ENCODE measurements around the gene CRY2.
A peak's percentile ranks its signal among the peaks of the same experiment; 100 is the strongest.
"Not testable (repeated sequence)": the region's sequence is repeated elsewhere in the genome, so short reads cannot be mapped to it uniquely, and the experiment has no call there.

Gene CRY2

DNA sequence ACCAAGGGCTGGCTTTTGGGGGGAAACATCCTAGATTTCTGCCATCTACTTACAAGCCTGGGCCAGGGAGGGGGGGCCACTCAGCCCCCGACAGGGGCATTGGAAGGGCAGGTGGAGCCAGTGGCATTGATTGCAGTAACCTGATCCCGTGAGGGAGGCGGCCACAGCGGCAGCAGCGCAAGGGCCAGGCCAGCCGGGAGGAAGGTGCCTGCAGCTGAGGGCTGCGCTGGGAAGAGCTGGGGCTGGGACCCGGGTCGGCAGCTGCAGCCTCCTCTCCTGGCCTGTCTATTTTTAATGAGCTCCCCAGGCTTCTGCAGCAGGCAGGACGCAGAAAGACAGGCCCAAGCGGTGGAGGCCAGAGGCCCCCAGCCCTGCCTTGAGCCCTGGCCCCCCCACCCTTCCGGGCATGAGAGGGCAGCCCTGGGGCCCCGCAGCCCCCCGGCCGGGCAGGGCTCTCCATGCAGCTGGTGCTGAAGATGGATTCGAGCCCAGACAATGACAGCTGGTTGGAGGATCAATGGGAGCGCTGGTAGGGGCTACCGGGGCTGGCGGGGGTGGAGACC is 49.2 kb downstream of the CRY2 start:
- H3K27me3 ChIP-seq: peaks cover 93% of the 10 kb centered on the region
- no peaks in the 10 kb centered on the region for H3K9me3 ChIP-seq
- peaks cover 0 to 8% of the 10 kb centered on the region in 2 experiments for H3K4me1 ChIP-seq (ENCODE audit: control insufficient read depth in 1 of 2, insufficient read depth in 1 of 2, low read depth in 1 of 2, low read length in 1 of 2)
- no peak overlapping the region for H3K4me3 ChIP-seq (ENCODE audit: low read depth in 1 of 2, low read length in 1 of 2)
- TF ChIP-seq, protein P1, sequence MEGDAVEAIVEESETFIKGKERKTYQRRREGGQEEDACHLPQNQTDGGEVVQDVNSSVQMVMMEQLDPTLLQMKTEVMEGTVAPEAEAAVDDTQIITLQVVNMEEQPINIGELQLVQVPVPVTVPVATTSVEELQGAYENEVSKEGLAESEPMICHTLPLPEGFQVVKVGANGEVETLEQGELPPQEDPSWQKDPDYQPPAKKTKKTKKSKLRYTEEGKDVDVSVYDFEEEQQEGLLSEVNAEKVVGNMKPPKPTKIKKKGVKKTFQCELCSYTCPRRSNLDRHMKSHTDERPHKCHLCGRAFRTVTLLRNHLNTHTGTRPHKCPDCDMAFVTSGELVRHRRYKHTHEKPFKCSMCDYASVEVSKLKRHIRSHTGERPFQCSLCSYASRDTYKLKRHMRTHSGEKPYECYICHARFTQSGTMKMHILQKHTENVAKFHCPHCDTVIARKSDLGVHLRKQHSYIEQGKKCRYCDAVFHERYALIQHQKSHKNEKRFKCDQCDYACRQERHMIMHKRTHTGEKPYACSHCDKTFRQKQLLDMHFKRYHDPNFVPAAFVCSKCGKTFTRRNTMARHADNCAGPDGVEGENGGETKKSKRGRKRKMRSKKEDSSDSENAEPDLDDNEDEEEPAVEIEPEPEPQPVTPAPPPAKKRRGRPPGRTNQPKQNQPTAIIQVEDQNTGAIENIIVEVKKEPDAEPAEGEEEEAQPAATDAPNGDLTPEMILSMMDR (IDR thresholded peaks at IDR 0.05): no peak
- no peaks in the 10 kb centered on the region for H3K36me3 ChIP-seq
- no peak overlapping the region for H3K27ac ChIP-seq

DNA sequence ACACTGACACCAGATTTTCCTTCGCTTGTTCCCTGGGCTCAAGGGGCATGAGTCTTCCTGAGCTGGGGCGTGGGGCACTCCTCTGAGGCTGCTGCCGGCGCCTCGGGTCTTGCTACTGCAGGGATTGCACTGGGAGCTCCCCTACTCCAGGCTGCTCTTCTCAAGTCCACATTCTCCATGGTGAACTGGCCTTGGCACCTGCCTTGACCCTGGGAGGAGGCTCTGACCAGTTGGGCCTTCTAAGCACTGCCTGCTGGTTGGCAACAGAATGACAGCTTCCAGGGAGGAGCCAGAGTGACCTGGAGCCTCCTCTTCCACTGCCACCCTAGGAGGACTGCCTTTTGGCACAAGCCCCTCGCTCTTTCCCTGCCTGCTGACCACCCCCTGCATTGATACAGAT is 50.3 kb downstream of the CRY2 start:
- H3K27ac ChIP-seq: no peak overlapping the region
- H3K4me3 ChIP-seq (ENCODE audit: low read depth in 1 of 2, low read length in 1 of 2): no peak overlapping the region
- peaks cover 0 to 8% of the 10 kb centered on the region in 2 experiments for H3K4me1 ChIP-seq (ENCODE audit: control insufficient read depth in 1 of 2, insufficient read depth in 1 of 2, low read depth in 1 of 2, low read length in 1 of 2)
- H3K36me3 ChIP-seq: no peaks in the 10 kb centered on the region
- TF ChIP-seq, protein P1 (IDR thresholded peaks at IDR 0.05): no peak
- H3K9me3 ChIP-seq: no peaks in the 10 kb centered on the region
- H3K27me3 ChIP-seq: peaks cover 99% of the 10 kb centered on the region

DNA sequence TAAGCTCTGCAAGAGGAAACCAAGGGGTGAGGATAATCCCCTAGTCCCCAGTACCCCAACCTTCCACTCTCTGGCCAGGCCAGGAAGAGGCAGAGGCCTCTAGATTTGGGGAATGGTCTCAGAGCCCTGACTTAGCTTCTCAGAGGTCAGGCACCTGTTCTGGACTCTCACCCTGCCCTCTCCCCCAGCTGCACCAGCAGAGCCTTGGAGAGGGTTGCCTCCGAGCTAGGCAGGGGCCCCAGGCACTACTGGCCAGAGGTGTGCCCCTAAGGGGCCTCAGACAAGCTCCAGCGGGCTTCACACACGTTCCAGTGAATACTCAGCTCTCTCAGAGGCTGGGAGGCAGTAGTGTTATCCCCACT is 51.8 kb downstream of the CRY2 start:
- H3K9me3 ChIP-seq: no peaks in the 10 kb centered on the region
- H3K27me3 ChIP-seq: peaks cover 87% of the 10 kb centered on the region
- TF ChIP-seq, protein P1 (IDR thresholded peaks at IDR 0.05): no peak
- H3K4me3 ChIP-seq (ENCODE audit: low read depth in 1 of 2, low read length in 1 of 2): no peak overlapping the region
- H3K36me3 ChIP-seq: no peaks in the 10 kb centered on the region
- H3K27ac ChIP-seq: no peak overlapping the region
- H3K4me1 ChIP-seq (ENCODE audit: control insufficient read depth in 1 of 2, insufficient read depth in 1 of 2, low read depth in 1 of 2, low read length in 1 of 2): peaks cover 0 to 8% of the 10 kb centered on the region in 2 experiments

DNA sequence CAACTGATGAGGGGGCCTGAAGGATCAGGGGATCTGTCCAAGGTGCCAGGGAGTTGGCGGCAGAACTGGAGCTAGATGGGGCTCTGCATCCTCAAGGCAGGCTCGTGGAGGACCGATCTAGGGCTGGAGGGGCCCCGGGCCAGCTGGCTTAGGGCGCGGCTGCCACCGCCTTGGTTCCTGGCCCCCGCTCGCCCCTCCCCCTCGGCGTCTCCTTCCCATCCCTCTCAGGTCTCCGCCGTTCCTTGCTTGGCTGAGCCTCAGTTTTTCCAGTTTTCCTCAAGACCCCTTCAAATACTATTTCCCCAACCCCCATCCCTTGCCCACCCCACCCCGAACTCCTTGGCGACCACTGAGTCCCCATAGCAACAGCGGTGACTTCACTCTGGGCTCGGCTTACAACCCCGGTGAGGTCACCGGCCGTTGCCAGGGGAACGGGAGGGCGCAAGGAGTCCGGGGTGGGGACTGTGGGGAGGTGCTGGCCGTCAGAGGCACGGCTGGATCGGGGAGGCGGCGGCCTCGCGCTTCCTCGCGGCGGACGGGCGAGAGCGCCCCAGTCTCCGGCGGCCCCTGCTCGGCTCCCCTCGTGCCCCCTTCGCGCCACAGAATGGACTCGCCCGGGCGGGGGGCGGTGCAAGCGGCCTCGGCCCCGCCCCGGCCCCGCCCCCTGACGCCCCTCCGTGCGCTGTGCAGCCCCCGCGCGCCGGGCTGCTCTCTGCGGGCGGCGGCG is 52.3 kb downstream of the CRY2 start:
- Histone ChIP-seq H3K9me3 (no peaks in the 10 kb centered on the region), H3K27me3 (peaks cover 84% of the 10 kb centered on the region)

DNA sequence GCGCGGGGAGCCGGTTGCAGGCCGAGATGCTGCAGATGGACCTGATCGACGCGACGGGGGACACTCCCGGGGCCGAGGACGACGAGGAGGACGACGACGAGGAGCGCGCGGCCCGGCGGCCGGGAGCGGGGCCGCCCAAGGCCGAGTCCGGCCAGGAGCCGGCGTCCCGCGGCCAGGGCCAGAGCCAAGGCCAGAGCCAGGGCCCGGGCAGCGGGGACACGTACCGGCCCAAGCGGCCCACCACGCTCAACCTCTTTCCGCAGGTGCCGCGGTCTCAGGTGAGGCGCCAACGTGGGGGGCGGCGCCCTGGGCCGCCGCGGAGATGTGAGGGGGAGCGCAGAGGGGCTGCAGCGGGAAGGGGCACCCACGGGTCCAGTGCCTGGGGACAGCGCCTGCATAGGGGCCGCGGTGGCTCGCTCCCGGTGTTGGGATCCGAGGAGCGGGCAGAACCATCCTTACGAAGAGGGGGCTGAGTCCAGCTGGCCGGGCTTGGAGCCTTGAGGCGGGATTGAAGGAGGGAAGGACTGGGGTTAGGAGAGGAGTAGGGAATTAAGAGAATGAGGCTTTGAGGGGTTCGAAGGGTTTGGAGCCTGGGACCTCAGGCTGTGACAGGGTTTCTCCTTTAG is 53.0 kb downstream of the CRY2 start:
- H3K4me3 ChIP-seq (ENCODE audit: low read depth in 1 of 2, low read length in 1 of 2); H3K27ac ChIP-seq: not testable (repeated sequence)
- peaks cover 80% of the 10 kb centered on the region for H3K27me3 ChIP-seq

More for the DNA sequence above, 52.3 kb downstream of the CRY2 start:
- peaks cover 0 to 8% of the 10 kb centered on the region in 2 experiments for H3K4me1 ChIP-seq (ENCODE audit: control insufficient read depth in 1 of 2, insufficient read depth in 1 of 2, low read depth in 1 of 2, low read length in 1 of 2)
- TF ChIP-seq, protein P1 (IDR thresholded peaks at IDR 0.05): no peak
- no peak overlapping the region for H3K27ac ChIP-seq
- no peaks in the 10 kb centered on the region for H3K36me3 ChIP-seq
- peak overlapping the region in 1 of 2 experiments; percentile 48 for H3K4me3 ChIP-seq (ENCODE audit: low read depth in 1 of 2, low read length in 1 of 2)

More for the DNA sequence above, 53.0 kb downstream of the CRY2 start:
- not testable (repeated sequence) for H3K36me3 ChIP-seq; H3K4me1 ChIP-seq (ENCODE audit: control insufficient read depth in 1 of 2, insufficient read depth in 1 of 2, low read depth in 1 of 2, low read length in 1 of 2); H3K9me3 ChIP-seq

Data from neutrophil (primary cell).